Endothelial cell of umbilical vein (primary cell): ENCODE data around the gene ADAM10. TPM values are rescaled to one million over a fixed set of nuclear protein-coding genes. Genes with fewer than 3 reads are reported as not detected.

Experiments used
- BruUV-seq: library from RNA; stranded (reverse); fragments of 400-500 nt; replicated peaks from 2 replicates; lab custom pipeline; 2021; lab: Mats Ljungman, UMichigan
- CTCF ChIA-PET: fragments of 300-600, 350-600 bp; sonication (Branson Sonifier 250); formaldehyde crosslinking; loops from one replicate; lab custom pipeline; 2021; ENCODE audit warnings: antibody characterized with exemption, inconsistent platforms; lab: Charles Lee
- POLR2A ChIA-PET: fragments of 300-600, 350-600 bp; sonication (Branson Sonifier 250); formaldehyde crosslinking; loops from one replicate; lab custom pipeline; 2021; ENCODE audit warnings: antibody characterized with exemption, inconsistent platforms; lab: Charles Lee
- DNase-seq: peaks from one replicate; pipeline ENCODE4 v3.0.0-alpha.2; 2011; ENCODE audit warnings: low read depth, low spot score
- FAIRE-seq: peaks from 2 replicates; lab custom pipeline; 2011; peaks lifted over from hg19 to GRCh38; lab: Jason Lieb, UNC
- H2AFZ ChIP-seq: 2 replicates; pipeline ENCODE4 v1.6.0; 2012; ENCODE audit warnings: low read depth, low read length, control low read depth, inconsistent platforms
- H3K27ac ChIP-seq: 2 replicates; pipeline ENCODE4 v1.5.1; 2011; ENCODE audit warnings: low read depth, mild to moderate bottlenecking, control low read depth, low read length, moderate library complexity; ENCODE audit not compliant: insufficient read depth
- H3K27me3 ChIP-seq, 2 experiments: 2 replicates each; pipeline versions ENCODE4 v1.6.0 to v1.6.1; 2011; ENCODE audit warnings: low read length in 2 of 2, mixed read lengths in 1 of 2; ENCODE audit not compliant: control insufficient read depth in 2 of 2, insufficient read depth in 2 of 2
- H3K36me3 ChIP-seq, 2 experiments: 2 replicates in 1 of 2; 3 replicates in 1 of 2; pipeline ENCODE4 v1.5.1; 2011; ENCODE audit warnings: low read length in 2 of 2, mild to moderate bottlenecking in 1 of 2, moderate library complexity in 1 of 2; ENCODE audit not compliant: control insufficient read depth in 2 of 2, insufficient read depth in 2 of 2; ENCODE audit errors: extremely low read depth in 1 of 2
- H3K4me1 ChIP-seq: 3 replicates; pipeline ENCODE4 v1.5.1; 2011; ENCODE audit warnings: mild to moderate bottlenecking, low read length; ENCODE audit not compliant: control insufficient read depth, insufficient read depth; ENCODE audit errors: extremely low read depth
- H3K4me2 ChIP-seq: 2 replicates; pipeline ENCODE4 v1.6.1; 2011; ENCODE audit warnings: low read length, control low read depth, mixed read lengths; ENCODE audit not compliant: insufficient read depth
- H3K4me3 ChIP-seq, 3 experiments: fragments of 200-600 bp in 1 of 3; sonication (generic), shearing (Covaris generic) in 1 of 3; replicated peaks in 1 of 3; 2 replicates each; pipeline ENCODE4 v1.5.1; 2011 to 2016; ENCODE audit warnings: control low read depth in 3 of 3, low read length in 3 of 3, mild to moderate bottlenecking in 2 of 3, inconsistent platforms in 1 of 3, low read depth in 1 of 3, moderate library complexity in 1 of 3; ENCODE audit not compliant: insufficient read depth in 1 of 3
- H3K79me2 ChIP-seq: 2 replicates; pipeline ENCODE4 v1.6.0; 2012; ENCODE audit warnings: low read length, inconsistent platforms; ENCODE audit not compliant: control insufficient read depth, insufficient read depth
- H3K9ac ChIP-seq: replicated peaks from 2 replicates; pipeline ENCODE3; 2011; ENCODE audit warnings: low read length, control low read depth; ENCODE audit not compliant: insufficient read depth; ENCODE audit errors: extremely low read depth
- H3K9me1 ChIP-seq: replicated peaks from 3 replicates; pipeline ENCODE4 v1.6.0; 2011; ENCODE audit warnings: mild to moderate bottlenecking, low read length; ENCODE audit not compliant: control insufficient read depth, insufficient read depth; ENCODE audit errors: extremely low read depth
- H3K9me3 ChIP-seq: replicated peaks from 2 replicates; pipeline ENCODE4 v1.5.1; 2012; ENCODE audit warnings: low read length, inconsistent platforms; ENCODE audit not compliant: control insufficient read depth, insufficient read depth
- H4K20me1 ChIP-seq: replicated peaks from 2 replicates; pipeline ENCODE3; 2011; ENCODE audit warnings: mild to moderate bottlenecking, low read length; ENCODE audit not compliant: control insufficient read depth, insufficient read depth; ENCODE audit errors: extremely low read depth
- EZH2 ChIP-seq: IDR thresholded peaks from 2 replicates; pipeline ENCODE4 v1.6.1; 2012; ENCODE audit warnings: borderline replicate concordance, low read depth, mild to moderate bottlenecking, moderate library complexity, low read length, inconsistent platforms; ENCODE audit not compliant: severe bottlenecking
- FOS ChIP-seq: IDR thresholded peaks from 2 replicates; pipeline ENCODE4 v1.6.1; 2011; ENCODE audit warnings: mild to moderate bottlenecking, low read length, moderate library complexity, borderline replicate concordance; ENCODE audit not compliant: insufficient read depth
- GATA2 ChIP-seq: IDR thresholded peaks from 2 replicates; pipeline ENCODE4 v1.7.0; 2011; ENCODE audit warnings: low read depth, mild to moderate bottlenecking, moderate library complexity, mixed read lengths, low read length; ENCODE audit not compliant: insufficient read length, insufficient read depth
- JUN ChIP-seq: IDR thresholded peaks from 2 replicates; pipeline ENCODE4 v1.6.1; 2011; ENCODE audit warnings: borderline replicate concordance, low read depth; ENCODE audit not compliant: insufficient read length, insufficient read depth
- MYC ChIP-seq: IDR thresholded peaks from one replicate; pipeline ENCODE4 v1.6.1; 2011; ENCODE audit warnings: mild to moderate bottlenecking, low read depth, low read length
- POLR2A ChIP-seq: IDR thresholded peaks from 2 replicates; pipeline ENCODE4 v1.6.1; 2012; ENCODE audit warnings: low read depth, mild to moderate bottlenecking, control low read depth, low read length
- POLR2AphosphoS5 ChIP-seq: IDR thresholded peaks from 2 replicates; pipeline ENCODE4 v1.6.1; 2012; ENCODE audit warnings: low read depth, mild to moderate bottlenecking, control low read depth, low read length, moderate library complexity; ENCODE audit not compliant: insufficient read depth
- dilution Hi-C: fragments of 300-500 bp; cut with MboI; formaldehyde crosslinking; loops from one replicate; pipeline ENCODE4 v1.15.0; 2019; ENCODE audit warnings: low sequenced_read_pairs; ENCODE audit not compliant: extremely low pct_ligation_motif_present
- intact Hi-C: fragments of 100-400 bp; cut with micrococcal nuclease; formaldehyde crosslinking; loops from one replicate; pipeline ENCODE4 v1.10.0; 2022
- polyA plus RNA-seq, 4 experiments: library from polyadenylated mRNA; depleted of rRNA in 3 of 4; stranded (reverse) in 3 of 4; unstranded in 1 of 4; fragments of >200 nt; gene quantifications; 2 replicates each; pipeline versions ENCODE4 v1.2.1 to v1.2.3, GENCODE V29; 2011 to 2012; ENCODE audit warnings: missing spikeins in 1 of 4
- total RNA-seq: library from RNA; stranded (reverse); gene quantifications from 2 replicates; pipeline ENCODE4 v1.2.3, GENCODE V29; 2021
- TF ChIP-seq, protein P1 (sequence below), 2 donors: IDR thresholded peaks; 1 replicate in 1 of 2; 2 replicates in 1 of 2; pipeline ENCODE4 v1.5.1; 2011; ENCODE audit warnings: low read length in 2 of 2, mild to moderate bottlenecking in 2 of 2, moderate library complexity in 2 of 2, control low read depth in 1 of 2, inconsistent platforms in 1 of 2, low read depth in 1 of 2; ENCODE audit not compliant: insufficient read depth in 1 of 2; ENCODE audit errors: extremely low read depth in 1 of 2
- TF ChIP-seq, protein P2 (sequence below): IDR thresholded peaks from 2 replicates; pipeline ENCODE4 v1.6.1; 2011; ENCODE audit not compliant: insufficient read depth, insufficient read length

The ADAM10 gene
- total and polyA plus RNA-seq, 2 donors (not counting 3 experiments of a cell fraction or from before 2014, with no cell fraction given), result 91.3 to 203 TPM

DNA sequence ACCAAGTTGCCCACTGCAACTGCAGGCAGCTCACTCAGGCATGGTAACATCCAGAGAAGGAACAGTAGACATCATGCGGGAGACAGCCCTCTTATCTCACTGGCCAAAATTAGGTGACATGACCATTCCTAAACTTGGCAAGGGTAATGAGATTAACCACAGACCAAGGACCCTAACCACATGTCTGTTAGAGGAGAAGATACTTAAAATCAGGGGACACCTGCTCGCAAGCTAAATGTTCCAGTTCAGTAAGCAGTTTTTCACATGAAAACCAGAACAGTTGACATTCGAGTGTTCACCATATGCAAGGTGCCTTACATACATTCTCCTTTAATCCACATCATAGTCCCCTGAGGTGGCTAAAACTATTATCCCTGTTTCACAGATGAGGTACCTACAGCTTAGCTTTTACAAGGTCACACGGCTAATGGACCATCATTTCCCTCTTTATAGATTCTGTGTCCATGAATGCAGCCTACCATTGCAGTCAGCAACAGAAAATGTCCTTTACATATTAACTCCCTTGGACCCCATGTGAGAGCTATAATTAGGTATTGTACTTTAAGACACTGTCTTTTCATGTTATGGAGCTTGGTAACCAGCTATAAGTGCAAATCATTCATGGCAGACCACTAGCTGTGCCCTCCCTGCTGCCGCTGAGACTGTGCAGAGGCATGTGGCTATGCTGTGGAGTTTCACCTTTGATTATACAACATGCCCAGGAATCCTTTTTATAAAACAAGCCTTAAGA is 163.6 kb downstream of the ADAM10 start:
- Histone ChIP-seq H3K9me1 (no peaks in the 10 kb centered on the region), H3K4me2 (no peak overlapping the region), H3K9ac (no peak overlapping the region), H3K36me3 (no peaks in the 10 kb centered on the region), H3K27me3 (no peaks in the 10 kb centered on the region), H3K9me3 (no peaks in the 10 kb centered on the region), H4K20me1 (no peaks in the 10 kb centered on the region), H3K4me1 (no peaks in the 10 kb centered on the region), H2AFZ (no peak overlapping the region), H3K4me3 (no peak overlapping the region), H3K27ac (no peak overlapping the region), H3K79me2 (no peaks in the 10 kb centered on the region)
- TF ChIP-seq JUN, result no peak
- no peak for TF ChIP-seq POLR2AphosphoS5
- TF ChIP-seq MYC, result no peak
- TF ChIP-seq, protein P1, sequence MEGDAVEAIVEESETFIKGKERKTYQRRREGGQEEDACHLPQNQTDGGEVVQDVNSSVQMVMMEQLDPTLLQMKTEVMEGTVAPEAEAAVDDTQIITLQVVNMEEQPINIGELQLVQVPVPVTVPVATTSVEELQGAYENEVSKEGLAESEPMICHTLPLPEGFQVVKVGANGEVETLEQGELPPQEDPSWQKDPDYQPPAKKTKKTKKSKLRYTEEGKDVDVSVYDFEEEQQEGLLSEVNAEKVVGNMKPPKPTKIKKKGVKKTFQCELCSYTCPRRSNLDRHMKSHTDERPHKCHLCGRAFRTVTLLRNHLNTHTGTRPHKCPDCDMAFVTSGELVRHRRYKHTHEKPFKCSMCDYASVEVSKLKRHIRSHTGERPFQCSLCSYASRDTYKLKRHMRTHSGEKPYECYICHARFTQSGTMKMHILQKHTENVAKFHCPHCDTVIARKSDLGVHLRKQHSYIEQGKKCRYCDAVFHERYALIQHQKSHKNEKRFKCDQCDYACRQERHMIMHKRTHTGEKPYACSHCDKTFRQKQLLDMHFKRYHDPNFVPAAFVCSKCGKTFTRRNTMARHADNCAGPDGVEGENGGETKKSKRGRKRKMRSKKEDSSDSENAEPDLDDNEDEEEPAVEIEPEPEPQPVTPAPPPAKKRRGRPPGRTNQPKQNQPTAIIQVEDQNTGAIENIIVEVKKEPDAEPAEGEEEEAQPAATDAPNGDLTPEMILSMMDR (IDR thresholded peaks at IDR 0.05; ENCODE audit: extremely low read depth in 1 of 2, insufficient read depth in 1 of 2, low read depth in 1 of 2, low read length in 2 of 2), result no peak
- no peak for TF ChIP-seq POLR2A
- TF ChIP-seq FOS, result no peak
- no peak for TF ChIP-seq EZH2
- TF ChIP-seq GATA2, result no peak
- TF ChIP-seq, protein P2, sequence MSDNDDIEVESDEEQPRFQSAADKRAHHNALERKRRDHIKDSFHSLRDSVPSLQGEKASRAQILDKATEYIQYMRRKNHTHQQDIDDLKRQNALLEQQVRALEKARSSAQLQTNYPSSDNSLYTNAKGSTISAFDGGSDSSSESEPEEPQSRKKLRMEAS, result no peak
- dilution Hi-C loops, result no loop called here
- no peak for FAIRE-seq
- intact Hi-C loops, result no loop called here
- DNase-seq, result no peak
- ChIA-PET CTCF (no interaction called here), POLR2A (no interaction called here)
- BruUV-seq, result no TSS peak
